HepG2 (cell line): ENCODE data around the gene CABLES1. TPM values are rescaled to one million over a fixed set of nuclear protein-coding genes. Genes with fewer than 3 reads are reported as not detected.

Source experiments
- AGO2 ChIP-seq: fragments of 200-400 bp; formaldehyde crosslinking; optimal IDR thresholded peaks from 2 replicates; pipeline ENCODE3; 2017; ENCODE audit warnings: mild to moderate bottlenecking, low read depth, low read length, moderate library complexity
- ASH2L ChIP-seq: fragments of 300-600, 200-600 bp; sonication (generic); IDR thresholded peaks from 2 replicates; pipeline ENCODE4 v1.7.0; 2017; ENCODE audit warnings: low read depth, mild to moderate bottlenecking, moderate library complexity, mixed read lengths, low read length; ENCODE audit not compliant: insufficient read length
- ATF2 ChIP-seq: sonication (generic); formaldehyde crosslinking; IDR thresholded peaks from 2 replicates; pipeline ENCODE4 v1.4.0; 2020; ENCODE audit warnings: missing genetic modification reagents
- CHCHD3 ChIP-seq: sonication (generic); formaldehyde crosslinking; IDR thresholded peaks from 2 replicates; pipeline ENCODE4 v1.8.0; 2022; ENCODE audit warnings: mild to moderate bottlenecking, missing genetic modification reagents, moderate library complexity
- DDIT3 ChIP-seq: sonication (generic); formaldehyde crosslinking; IDR thresholded peaks from 2 replicates; pipeline ENCODE4 v1.4.0; 2020; ENCODE audit warnings: mild to moderate bottlenecking, missing genetic modification reagents
- E2F1 ChIP-seq: sonication (generic); formaldehyde crosslinking; IDR thresholded peaks from 2 replicates; pipeline ENCODE4 v1.5.0; 2020; ENCODE audit warnings: missing genetic modification reagents
- E2F2 ChIP-seq: sonication (generic); formaldehyde crosslinking; IDR thresholded peaks from 2 replicates; pipeline ENCODE4 v1.4.0; 2020; ENCODE audit warnings: missing genetic modification reagents, borderline replicate concordance
- GFI1 ChIP-seq: sonication (generic); formaldehyde crosslinking; IDR thresholded peaks from 2 replicates; pipeline ENCODE4 v1.5.0; 2020; ENCODE audit warnings: missing genetic modification reagents, mild to moderate bottlenecking, borderline replicate concordance
- ISX ChIP-seq: sonication (generic); formaldehyde crosslinking; conservative IDR thresholded peaks from 2 replicates; pipeline ENCODE4 v1.5.0; 2020; ENCODE audit warnings: missing genetic modification reagents
- RBM39 ChIP-seq: fragments of 200-400 bp; formaldehyde crosslinking; IDR thresholded peaks from one replicate; pipeline ENCODE4 v1.6.1; 2018; ENCODE audit warnings: antibody characterized with exemption, mild to moderate bottlenecking, low read depth, low read length; ENCODE audit not compliant: poor library complexity, severe bottlenecking
- TCF12 ChIP-seq, 2 experiments: fragments of 450-650 bp in 1 of 2; sonication (generic) in 1 of 2; formaldehyde crosslinking in 1 of 2; IDR thresholded peaks; 2 replicates each; pipeline versions ENCODE4 v1.6.1 to v1.8.0; 2017 to 2022; ENCODE audit warnings: antibody characterized with exemption in 1 of 2, mild to moderate bottlenecking in 1 of 2, missing genetic modification reagents in 1 of 2, moderate library complexity in 1 of 2
- ZMAT3 ChIP-seq: sonication (generic); formaldehyde crosslinking; conservative IDR thresholded peaks from 2 replicates; pipeline ENCODE4 v1.7.0; 2021; ENCODE audit warnings: missing genetic modification reagents
- ZNF281 ChIP-seq: sonication (generic); formaldehyde crosslinking; IDR thresholded peaks from 2 replicates; pipeline ENCODE4 v1.4.0; 2020; ENCODE audit warnings: missing genetic modification reagents, borderline replicate concordance
- ZNF33A ChIP-seq: sonication (generic); formaldehyde crosslinking; IDR thresholded peaks from 2 replicates; pipeline ENCODE4 v1.5.1; 2020; ENCODE audit warnings: missing genetic modification reagents, mild to moderate bottlenecking, moderate library complexity, borderline replicate concordance
- ZNF660 ChIP-seq: sonication (generic); formaldehyde crosslinking; IDR thresholded peaks from 2 replicates; pipeline ENCODE4 v1.5.1; 2020; ENCODE audit warnings: mild to moderate bottlenecking, low read depth, missing genetic modification reagents, borderline replicate concordance
- ZNF687 ChIP-seq: sonication (generic); formaldehyde crosslinking; IDR thresholded peaks from 2 replicates; pipeline ENCODE4 v1.5.1; 2020; ENCODE audit warnings: mild to moderate bottlenecking, missing genetic modification reagents, moderate library complexity
- polyA plus RNA-seq, 8 experiments: library from polyadenylated mRNA; depleted of rRNA in 3 of 8; stranded (reverse) in 7 of 8; unstranded in 1 of 8; fragments of >200 nt; fragmentation: Illumina TruSeq in 4 of 8; extraction: Trizol in 4 of 8; gene quantifications; 2 replicates each; pipeline versions ENCODE4 v1.2.1 to v1.2.3, GENCODE V29; 2011 to 2016; ENCODE audit warnings: low read depth in 4 of 8, missing spikeins in 1 of 8, mixed read lengths in 1 of 8; ENCODE audit not compliant: insufficient read depth in 1 of 8
- total RNA-seq, 5 experiments: library from RNA; depleted of rRNA; stranded (reverse); fragments of >200 nt; fragmentation: Illumina TruSeq; extraction: Trizol; gene quantifications; 2 replicates each; pipeline ENCODE4 v1.2.3, GENCODE V29; 2016; ENCODE audit warnings: low read depth in 1 of 5

CABLES1 gene
- total and polyA plus RNA-seq, 2 of the 13 experiments (the other 11 are each of a cell fraction or from before 2014, with no cell fraction given): 14.7 to 25.8 TPM

- TF ChIP-seq ATF2 (no peak), DDIT3 (CRISPR knock-in tag) (no peak), ZNF660 (no peak), CHCHD3 (CRISPR knock-in tag) (no peak), ZNF33A (CRISPR knock-in tag) (no peak), AGO2 (peak; percentile 83), ASH2L (peak; percentile 57), E2F2 (CRISPR knock-in tag) (no peak), GFI1 (CRISPR knock-in tag) (no peak), ZMAT3 (CRISPR knock-in tag) (no peak), RBM39 (peak; percentile 60), ZNF281 (CRISPR knock-in tag) (no peak), ISX (CRISPR knock-in tag) (no peak), E2F1 (CRISPR knock-in tag) (no peak), ZNF687 (peak; percentile 91), TCF12 (IDR thresholded peaks at IDR 0.05) (no peak), TCF12 (CRISPR knock-in tag; IDR thresholded peaks at IDR 0.05) (no peak)
Measured at GRCh38 chr18:23136326-23137096, 1.2 kb downstream of the CABLES1 start (continued).
